ENCODE measurements around the gene RAP1A.
A peak's percentile ranks its signal among the peaks of the same experiment; 100 is the strongest.

The RAP1A gene

DNA sequence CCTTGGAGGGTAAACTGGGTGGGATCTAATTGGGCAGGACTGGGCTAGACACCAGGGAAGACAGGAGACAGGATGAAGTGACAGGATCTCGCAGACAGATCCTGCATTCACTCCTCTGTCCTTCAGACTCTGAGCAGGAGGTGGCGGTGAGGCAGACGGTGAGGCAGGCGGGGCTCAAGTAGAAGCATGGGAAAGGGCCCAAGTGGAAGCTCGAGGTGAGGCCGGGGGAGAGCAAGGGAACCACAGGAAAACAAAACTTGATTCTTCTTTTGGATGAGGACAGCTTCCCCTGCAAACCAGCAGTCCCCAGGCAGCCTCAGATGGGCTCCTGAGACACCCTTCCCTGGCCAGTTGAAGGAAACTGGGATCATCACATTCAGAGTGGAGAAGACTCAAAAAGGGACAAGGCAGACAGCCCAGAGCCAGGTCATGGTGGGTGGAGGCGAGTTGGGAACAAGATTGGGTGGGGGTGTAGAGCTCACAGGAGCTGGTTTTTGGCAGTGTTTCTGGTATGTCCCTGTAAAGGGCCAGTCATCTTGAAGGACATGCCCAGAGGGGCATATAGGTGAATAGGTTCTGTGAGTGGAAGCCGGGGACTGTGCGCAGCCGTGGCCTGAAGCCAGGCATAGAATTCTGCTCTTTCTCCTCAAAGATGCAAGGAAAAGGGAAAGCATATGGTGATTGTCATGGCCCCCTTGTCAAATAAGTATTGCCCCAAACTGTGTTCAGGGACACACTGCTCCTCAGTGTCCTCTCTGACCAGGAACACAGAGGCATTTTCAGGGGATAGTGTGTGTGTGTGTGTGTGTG lies 101.6 kb downstream of the RAP1A start:
- no peak for DNase-seq
- no peaks in the 10 kb centered on the region for H3K9me3 Mint-ChIP-seq
- H3K27ac Mint-ChIP-seq, result peak overlapping the region; percentile 28 to 79
- peak; percentile 12 for ATAC-seq
- H3K27me3 Mint-ChIP-seq, result no peaks in the 10 kb centered on the region
- no peak overlapping the region for H3K4me3 Mint-ChIP-seq
- peaks cover 12% of the 10 kb centered on the region for H3K4me1 Mint-ChIP-seq

- peaks cover 6% of the 10 kb centered on the region for H3K4me1 Mint-ChIP-seq
- H3K4me3 Mint-ChIP-seq, result no peak overlapping the region
- H3K27me3 Mint-ChIP-seq, result no peaks in the 10 kb centered on the region
- peak overlapping the region; percentile 47 to 55 for H3K27ac Mint-ChIP-seq
- DNase-seq (no peak), ATAC-seq (no peak)
- H3K9me3 Mint-ChIP-seq, result no peaks in the 10 kb centered on the region
Observed at GRCh38 chr1:111723091-111723806, 103.7 kb downstream of the RAP1A start.

DNA sequence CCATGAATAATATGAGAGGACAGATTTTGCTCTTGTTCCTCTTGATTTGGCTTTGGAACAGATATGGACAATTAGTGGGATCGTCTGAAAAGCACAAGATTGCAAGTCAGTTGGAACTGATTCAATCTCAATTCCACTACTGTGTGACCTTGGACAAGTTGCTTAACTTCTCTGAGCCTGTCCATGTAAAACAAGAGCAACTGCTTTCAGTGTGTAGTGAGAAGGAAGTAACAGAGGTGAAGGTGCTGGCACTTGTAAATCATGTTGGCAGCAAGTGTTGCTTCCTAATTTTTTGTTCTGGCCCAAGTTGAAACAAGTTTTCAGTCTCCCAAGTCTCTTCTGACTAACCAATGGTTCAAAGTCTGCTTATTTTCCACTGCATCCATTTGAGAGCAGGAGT lies 104.3 kb downstream of the RAP1A start:
- H3K27me3 Mint-ChIP-seq, result no peaks in the 10 kb centered on the region

DNA sequence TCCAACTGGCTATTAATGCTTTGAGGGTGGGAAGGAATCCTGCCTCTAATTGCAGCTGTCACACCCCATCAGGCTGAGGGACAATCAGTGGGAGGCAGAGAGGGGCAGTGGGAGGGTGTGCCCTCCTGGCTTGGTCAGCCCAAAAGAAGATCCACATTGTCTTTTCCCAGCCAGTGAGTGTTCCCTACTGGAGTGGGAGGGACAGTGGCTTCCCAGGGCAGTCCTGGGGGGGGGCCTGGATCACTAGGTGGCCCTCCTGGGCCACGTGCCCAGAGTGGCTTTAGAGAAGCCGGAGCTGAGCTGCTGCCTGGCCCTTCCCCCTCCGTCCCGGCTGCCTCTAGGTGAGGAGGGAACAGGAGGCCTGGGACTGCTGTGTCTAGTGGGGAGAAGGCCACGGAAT lies 105.6 kb downstream of the RAP1A start:
- no peak for DNase-seq

More for the DNA sequence above, 104.3 kb downstream of the RAP1A start:
- ATAC-seq (no peak), DNase-seq (no peak)
- Mint-ChIP-seq H3K4me1 (peaks cover 6% of the 10 kb centered on the region), H3K9me3 (no peaks in the 10 kb centered on the region), H3K4me3 (no peak overlapping the region), H3K27ac (no peak overlapping the region)

GRCh38 chr1:111727056-111727455 lies 107.5 kb downstream of the RAP1A start:
- no peak overlapping the region for H3K27ac Mint-ChIP-seq
- peaks cover 6% of the 10 kb centered on the region for H3K4me1 Mint-ChIP-seq
- H3K4me3 Mint-ChIP-seq, result no peak overlapping the region

More for the DNA sequence above, 105.6 kb downstream of the RAP1A start:
- ATAC-seq, result no peak
- peaks cover 6% of the 10 kb centered on the region for H3K4me1 Mint-ChIP-seq
- H3K27ac Mint-ChIP-seq, result no peak overlapping the region
- no peak overlapping the region for H3K4me3 Mint-ChIP-seq
- no peaks in the 10 kb centered on the region for H3K9me3 Mint-ChIP-seq
- no peaks in the 10 kb centered on the region for H3K27me3 Mint-ChIP-seq

GRCh38 chr1:111729271-111729921 lies 109.8 kb downstream of the RAP1A start:
- Mint-ChIP-seq H3K4me3 (no peak overlapping the region), H3K27me3 (no peaks in the 10 kb centered on the region), H3K4me1 (peaks cover 6% of the 10 kb centered on the region), H3K27ac (no peak overlapping the region), H3K9me3 (no peaks in the 10 kb centered on the region)
- ATAC-seq, result no peak
- no peak for DNase-seq

More at GRCh38 chr1:111727056-111727455, 107.5 kb downstream of the RAP1A start:
- DNase-seq (no peak), ATAC-seq (no peak)
- Mint-ChIP-seq H3K27me3 (no peaks in the 10 kb centered on the region), H3K9me3 (no peaks in the 10 kb centered on the region)

- Mint-ChIP-seq H3K4me1 (peaks cover 6% of the 10 kb centered on the region), H3K4me3 (no peak overlapping the region), H3K27me3 (no peaks in the 10 kb centered on the region), H3K27ac (no peak overlapping the region), H3K9me3 (no peaks in the 10 kb centered on the region)
- ATAC-seq (no peak), DNase-seq (no peak)
Observed at GRCh38 chr1:111729946-111730681, 110.5 kb downstream of the RAP1A start.

DNA sequence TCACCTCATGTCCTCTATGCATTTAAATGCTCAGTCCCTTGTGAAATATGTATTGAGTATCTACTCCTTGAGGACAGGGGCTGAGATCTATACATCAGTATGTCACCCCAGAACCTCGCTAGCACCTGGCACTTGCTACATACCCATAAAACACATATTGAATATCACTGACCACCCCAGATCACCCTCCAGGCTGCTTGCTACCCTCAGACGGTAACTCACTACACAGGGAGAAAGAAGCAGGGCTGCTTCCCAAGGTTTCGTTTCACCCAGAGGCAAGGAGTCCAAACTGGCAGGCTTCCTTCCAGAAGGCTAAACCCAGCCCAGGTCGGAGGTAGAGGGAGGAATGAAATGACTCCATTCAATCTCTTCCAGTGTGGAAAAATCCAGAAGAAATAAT lies 111.1 kb downstream of the RAP1A start:
- ATAC-seq (no peak), DNase-seq (no peak)
- peaks cover 6% of the 10 kb centered on the region for H3K4me1 Mint-ChIP-seq
- H3K27ac Mint-ChIP-seq, result no peak overlapping the region
- no peaks in the 10 kb centered on the region for H3K27me3 Mint-ChIP-seq
- no peak overlapping the region for H3K4me3 Mint-ChIP-seq
- H3K9me3 Mint-ChIP-seq, result no peaks in the 10 kb centered on the region

DNA sequence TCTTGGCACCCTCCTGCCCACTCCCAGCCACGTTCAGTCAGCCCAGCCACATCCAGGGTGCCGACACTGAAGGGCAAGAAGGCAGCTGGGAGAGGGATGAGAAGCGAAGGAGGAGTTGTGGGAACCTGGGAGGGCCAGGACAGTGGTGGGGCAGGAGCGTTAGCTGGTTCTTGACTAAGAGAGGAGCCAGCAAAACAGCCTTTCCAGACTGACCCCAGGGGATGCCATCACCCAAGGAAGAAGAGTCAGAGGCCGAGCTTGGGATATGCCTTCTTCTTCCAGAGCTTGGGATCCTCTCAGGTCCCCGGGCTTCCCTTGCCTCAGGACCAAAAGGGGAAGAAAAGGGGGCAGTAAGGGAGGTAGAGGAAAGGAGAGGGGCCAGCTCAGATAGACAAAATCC lies 112.4 kb downstream of the RAP1A start:
- no peak for ATAC-seq
- H3K4me3 Mint-ChIP-seq, result no peak overlapping the region
- H3K27ac Mint-ChIP-seq, result no peak overlapping the region
- DNase-seq, result no peak
- H3K4me1 Mint-ChIP-seq, result peaks cover 6% of the 10 kb centered on the region
- H3K27me3 Mint-ChIP-seq, result no peaks in the 10 kb centered on the region
- H3K9me3 Mint-ChIP-seq, result no peaks in the 10 kb centered on the region

DNA sequence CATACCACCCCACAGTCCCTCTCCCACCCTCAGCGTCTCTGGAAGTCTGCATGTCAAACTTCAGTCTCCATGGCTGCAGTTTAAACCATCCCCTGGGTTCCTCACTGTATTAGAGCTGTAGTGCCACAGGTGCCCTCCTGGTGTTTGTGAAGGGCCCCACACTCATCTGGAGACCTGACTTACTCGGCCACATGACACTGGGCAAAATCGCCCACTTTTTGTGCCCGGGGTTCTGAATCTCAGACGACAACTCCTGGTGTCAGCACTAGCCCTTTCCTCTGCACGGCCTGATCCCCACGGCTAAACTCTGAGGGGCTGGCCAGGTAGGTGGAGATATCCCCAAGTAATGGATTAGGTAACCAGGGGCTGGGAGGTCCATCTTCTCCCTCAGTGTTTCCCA lies 113.1 kb downstream of the RAP1A start:
- Mint-ChIP-seq H3K4me1 (peaks cover 11% of the 10 kb centered on the region), H3K9me3 (no peaks in the 10 kb centered on the region), H3K27me3 (no peaks in the 10 kb centered on the region), H3K4me3 (no peak overlapping the region), H3K27ac (no peak overlapping the region)
- no peak for DNase-seq
- ATAC-seq, result no peak

DNA sequence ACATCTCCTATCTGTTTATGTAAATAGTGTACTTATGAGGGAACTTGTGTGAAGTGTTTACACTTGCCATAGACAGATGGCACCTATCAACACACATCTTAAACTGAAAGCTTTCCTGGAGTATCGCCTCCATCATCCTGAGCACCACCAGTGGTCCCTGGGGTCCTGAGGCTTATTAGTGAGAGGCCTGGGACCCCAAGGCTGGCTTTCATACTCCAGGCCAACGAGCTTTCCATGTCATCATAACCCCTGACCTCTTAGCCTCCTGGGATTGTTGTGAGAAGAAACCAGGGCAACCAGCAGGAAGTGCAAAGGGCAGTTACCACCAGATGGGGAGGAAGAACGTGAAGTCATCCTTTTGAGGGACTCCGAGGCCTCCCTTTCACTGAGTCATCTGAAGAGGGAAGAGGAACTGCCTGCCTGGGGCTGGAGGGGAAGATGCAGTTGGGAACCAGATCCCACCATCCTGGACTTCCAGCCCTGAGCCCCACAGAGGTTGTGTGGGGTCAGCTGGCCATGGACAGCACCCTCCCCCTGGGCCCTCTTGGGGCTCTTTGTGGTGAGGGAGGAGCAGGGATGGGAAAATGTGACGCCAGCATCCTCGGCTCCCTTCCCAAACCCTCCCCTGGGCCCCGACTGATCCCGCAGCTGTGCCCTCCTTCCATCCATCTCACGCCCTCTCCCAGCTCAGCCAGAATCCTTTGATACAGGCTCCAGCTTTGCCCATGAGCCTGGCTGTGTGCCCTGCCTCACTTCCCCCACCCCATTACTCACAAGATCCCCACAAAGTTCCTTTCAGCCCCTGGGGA lies 113.8 kb downstream of the RAP1A start:
- H3K27ac Mint-ChIP-seq, result peak overlapping the region in 1 of 2 donors; percentile 43
- H3K9me3 Mint-ChIP-seq, result no peaks in the 10 kb centered on the region
- no peaks in the 10 kb centered on the region for H3K27me3 Mint-ChIP-seq
- ATAC-seq, result no peak
- no peak overlapping the region for H3K4me3 Mint-ChIP-seq
- peaks cover 17% of the 10 kb centered on the region for H3K4me1 Mint-ChIP-seq
- no peak for DNase-seq

DNA sequence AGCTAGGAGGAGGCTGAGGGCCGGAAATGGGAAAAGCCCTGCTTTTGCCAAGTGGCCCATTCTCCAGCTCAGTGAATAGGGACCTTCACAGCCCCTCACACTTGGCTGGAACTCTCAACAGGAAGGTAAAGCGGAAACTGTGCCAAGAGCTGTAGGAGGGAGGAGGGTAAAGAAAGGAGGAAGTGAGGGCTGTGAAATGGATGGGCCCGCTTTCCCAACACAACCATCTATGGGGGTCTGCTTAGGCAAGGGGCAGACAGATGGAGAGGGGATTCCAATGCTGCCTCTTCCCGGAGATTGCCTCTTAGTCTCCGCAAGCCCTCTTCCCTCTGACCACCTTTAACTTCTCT lies 114.4 kb downstream of the RAP1A start:
- DNase-seq (no peak), ATAC-seq (no peak)
- no peaks in the 10 kb centered on the region for H3K9me3 Mint-ChIP-seq
- no peaks in the 10 kb centered on the region for H3K27me3 Mint-ChIP-seq
- H3K4me3 Mint-ChIP-seq, result no peak overlapping the region
- no peak overlapping the region for H3K27ac Mint-ChIP-seq
- H3K4me1 Mint-ChIP-seq, result peaks cover 23% of the 10 kb centered on the region

DNA sequence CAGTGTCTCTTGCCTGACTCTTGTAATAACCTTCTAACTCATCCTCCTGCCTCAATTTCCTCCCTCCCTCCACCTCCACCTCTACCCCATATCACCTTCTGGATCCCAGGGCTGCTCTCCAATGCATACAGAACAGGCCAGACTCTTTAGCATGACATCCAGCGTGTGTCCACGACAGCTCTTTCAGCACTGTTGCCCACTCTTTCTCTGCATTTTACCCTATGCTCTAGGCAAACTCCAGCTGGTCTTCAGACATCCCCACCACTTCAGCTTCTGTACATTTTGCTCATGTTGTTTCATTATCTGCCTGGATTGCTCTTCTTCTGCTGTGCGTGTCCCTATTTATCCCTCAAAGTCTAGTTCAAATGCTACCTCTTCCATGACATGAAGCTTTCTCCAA lies 114.8 kb downstream of the RAP1A start:
- Mint-ChIP-seq H3K4me1 (peaks cover 24% of the 10 kb centered on the region), H3K27me3 (peaks cover under 1% of the 10 kb centered on the region), H3K9me3 (no peaks in the 10 kb centered on the region), H3K27ac (no peak overlapping the region), H3K4me3 (no peak overlapping the region)
- DNase-seq (no peak), ATAC-seq (no peak)

DNA sequence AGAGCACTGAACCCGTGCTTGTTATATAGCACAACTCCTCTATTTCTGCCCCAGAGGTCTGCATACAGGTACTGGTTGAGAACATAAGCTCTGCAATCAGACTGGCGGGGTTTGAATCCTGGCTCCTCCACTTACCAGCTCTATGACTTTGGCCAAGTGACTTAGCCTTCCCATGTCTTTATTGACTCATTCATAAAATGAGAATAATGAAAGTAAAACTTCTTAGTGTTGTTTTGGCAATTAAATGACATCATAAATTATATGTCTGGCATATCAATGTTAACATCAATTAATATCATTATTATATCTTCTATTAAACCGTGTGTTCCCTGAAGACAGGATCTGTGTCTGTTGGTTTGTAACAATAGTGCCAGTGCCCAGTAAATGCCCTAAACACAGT lies 115.3 kb downstream of the RAP1A start:
- H3K27me3 Mint-ChIP-seq, result peaks cover 4% of the 10 kb centered on the region

DNA sequence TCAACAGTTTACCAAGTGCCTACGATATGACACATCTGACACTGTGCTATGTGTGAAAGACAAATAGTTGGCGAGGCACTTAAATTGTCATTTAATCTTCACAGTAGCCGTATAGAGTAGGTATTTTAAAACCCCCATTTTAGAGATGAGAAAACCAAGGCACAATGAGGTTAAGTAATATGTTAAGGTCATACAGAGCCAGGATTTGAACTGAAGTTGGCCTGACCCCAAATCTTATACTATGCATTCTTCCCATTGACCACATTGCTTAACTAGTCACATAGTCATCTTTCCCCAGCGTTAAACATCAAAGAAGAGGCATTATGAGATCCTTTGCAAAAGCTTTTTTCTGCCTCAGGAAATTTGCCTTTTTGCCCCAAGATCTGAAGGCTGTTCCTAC lies 115.7 kb downstream of the RAP1A start:
- ATAC-seq (no peak), DNase-seq (no peak)
- Mint-ChIP-seq H3K4me1 (peaks cover 33% of the 10 kb centered on the region), H3K9me3 (no peaks in the 10 kb centered on the region), H3K27me3 (peaks cover 9% of the 10 kb centered on the region), H3K27ac (no peak overlapping the region), H3K4me3 (no peak overlapping the region)

More for the DNA sequence above, 115.3 kb downstream of the RAP1A start:
- no peak overlapping the region for H3K27ac Mint-ChIP-seq
- no peaks in the 10 kb centered on the region for H3K9me3 Mint-ChIP-seq
- peaks cover 28% of the 10 kb centered on the region for H3K4me1 Mint-ChIP-seq
- H3K4me3 Mint-ChIP-seq, result no peak overlapping the region
- ATAC-seq (no peak), DNase-seq (no peak)

Measured in stimulated activated naive CD8-positive, alpha-beta T cell treated with anti-CD3 and anti-CD28 coated beads, Interleukin-15, amount 100 ng/mL, for 72 hours (primary cell).